Measurements from ENCODE around the gene IL27RA.

Gene IL27RA

GRCh38 chr19:14052470-14052869 lies 20.9 kb downstream of the IL27RA start:
- TF ChIP-seq CTCF (IDR thresholded peaks at IDR 0.05; ENCODE audit: low read depth, low read length): no peak
- no peak overlapping the region for H3K4me3 ChIP-seq (ENCODE audit: low read depth, low read length)

- no peak for TF ChIP-seq CTCF (IDR thresholded peaks at IDR 0.05; ENCODE audit: low read depth, low read length)
- H3K4me3 ChIP-seq (ENCODE audit: low read depth, low read length): no peak overlapping the region
Measured at GRCh38 chr19:14053032-14053431, 21.5 kb downstream of the IL27RA start.

- H3K4me3 ChIP-seq (ENCODE audit: low read depth, low read length): no peak overlapping the region
- TF ChIP-seq CTCF (IDR thresholded peaks at IDR 0.05; ENCODE audit: low read depth, low read length): no peak
Measured at GRCh38 chr19:14053500-14053899, 21.9 kb downstream of the IL27RA start.

GRCh38 chr19:14054099-14054498 lies 22.5 kb downstream of the IL27RA start:
- TF ChIP-seq CTCF (IDR thresholded peaks at IDR 0.05; ENCODE audit: low read depth, low read length): no peak
- no peak overlapping the region for H3K4me3 ChIP-seq (ENCODE audit: low read depth, low read length)

GRCh38 chr19:14054721-14055120 lies 23.2 kb downstream of the IL27RA start:
- TF ChIP-seq CTCF (IDR thresholded peaks at IDR 0.05; ENCODE audit: low read depth, low read length): no peak
- no peak overlapping the region for H3K4me3 ChIP-seq (ENCODE audit: low read depth, low read length)

- no peak overlapping the region for H3K4me3 ChIP-seq (ENCODE audit: low read depth, low read length)
- no peak for TF ChIP-seq CTCF (IDR thresholded peaks at IDR 0.05; ENCODE audit: low read depth, low read length)
Measured at GRCh38 chr19:14055396-14055795, 23.8 kb downstream of the IL27RA start.

GRCh38 chr19:14056069-14056666 lies 24.6 kb downstream of the IL27RA start:
- TF ChIP-seq CTCF (IDR thresholded peaks at IDR 0.05; ENCODE audit: low read depth, low read length): no peak
- H3K4me3 ChIP-seq (ENCODE audit: low read depth, low read length): no peak overlapping the region

Data from WI38 (cell line).